ENCODE measurements around the gene ZNF557.
"Not testable (repeated sequence)": the region's sequence is repeated elsewhere in the genome, so short reads cannot be mapped to it uniquely, and the experiment has no call there.

ZNF557 gene

GRCh38 chr19:7063339-7063738, 6.2 kb upstream of the ZNF557 start:
- no peak for TF ChIP-seq CTCF (IDR thresholded peaks at IDR 0.05; ENCODE audit: low read depth, low read length)
- no peak for DNase-seq (ENCODE audit: low read depth in 2 of 2)
- H3K4me3 ChIP-seq (replicated peaks in 1 of 2; ENCODE audit: low read depth in 2 of 2, low read length in 2 of 2): no peak overlapping the region

- no peak for TF ChIP-seq CTCF (IDR thresholded peaks at IDR 0.05; ENCODE audit: low read depth, low read length)
- no peak overlapping the region for H3K4me3 ChIP-seq (replicated peaks in 1 of 2; ENCODE audit: low read depth in 2 of 2, low read length in 2 of 2)
- DNase-seq (ENCODE audit: low read depth in 2 of 2): no peak
Measured at GRCh38 chr19:7063764-7064418, 5.6 kb upstream of the ZNF557 start.

GRCh38 chr19:7067122-7067521, 2.4 kb upstream of the ZNF557 start:
- DNase-seq (ENCODE audit: low read depth in 2 of 2): peak; percentile 41 to 56

GRCh38 chr19:7067716-7068115, 1.8 kb upstream of the ZNF557 start:
- no peak overlapping the region for H3K4me3 ChIP-seq (replicated peaks in 1 of 2; ENCODE audit: low read depth in 2 of 2, low read length in 2 of 2)
- no peak for TF ChIP-seq CTCF (IDR thresholded peaks at IDR 0.05; ENCODE audit: low read depth, low read length)
- peak in 1 of 2 donors; percentile 45 for DNase-seq (ENCODE audit: low read depth in 2 of 2)

More at GRCh38 chr19:7067122-7067521, 2.4 kb upstream of the ZNF557 start:
- not testable (repeated sequence) for H3K4me3 ChIP-seq (replicated peaks in 1 of 2; ENCODE audit: low read depth in 2 of 2, low read length in 2 of 2)
- TF ChIP-seq CTCF (IDR thresholded peaks at IDR 0.05; ENCODE audit: low read depth, low read length): peak; percentile 45

GRCh38 chr19:7068599-7068998, 904 bp upstream of the ZNF557 start:
- no peak for DNase-seq (ENCODE audit: low read depth in 2 of 2)
- H3K4me3 ChIP-seq (replicated peaks in 1 of 2; ENCODE audit: low read depth in 2 of 2, low read length in 2 of 2): no peak overlapping the region
- no peak for TF ChIP-seq CTCF (IDR thresholded peaks at IDR 0.05; ENCODE audit: low read depth, low read length)

GRCh38 chr19:7069904-7070226, 362 bp downstream of the ZNF557 start:
- TF ChIP-seq CTCF (IDR thresholded peaks at IDR 0.05; ENCODE audit: low read depth, low read length): no peak
- peak in 1 of 2 donors; percentile 9 for DNase-seq (ENCODE audit: low read depth in 2 of 2)
- H3K4me3 ChIP-seq (replicated peaks in 1 of 2; ENCODE audit: low read depth in 2 of 2, low read length in 2 of 2): peak overlapping the region; percentile 96 to 98

- DNase-seq (ENCODE audit: low read depth in 2 of 2): no peak
Measured at GRCh38 chr19:7072541-7072940, 3.0 kb downstream of the ZNF557 start.

More at GRCh38 chr19:7072541-7072940, 3.0 kb downstream of the ZNF557 start:
- H3K4me3 ChIP-seq (replicated peaks in 1 of 2; ENCODE audit: low read depth in 2 of 2, low read length in 2 of 2): no peak overlapping the region
- TF ChIP-seq CTCF (IDR thresholded peaks at IDR 0.05; ENCODE audit: low read depth, low read length): no peak

All from cardiac fibroblast (primary cell).